AG09309 (cell line): Measurements from ENCODE around the gene CYP3A7.
"Not testable (repeated sequence)": the region's sequence is repeated elsewhere in the genome, so short reads cannot be mapped to it uniquely, and the experiment has no call there.

Experiments used
- DNase-seq: peaks from one replicate; pipeline ENCODE4 v3.0.0-alpha.2; 2010; ENCODE audit warnings: low read depth
- H3K4me3 ChIP-seq: 2 replicates; pipeline ENCODE4 v1.5.1; 2011; ENCODE audit warnings: mild to moderate bottlenecking, low read depth, low read length, moderate library complexity; ENCODE audit not compliant: control insufficient read depth
- TF ChIP-seq, protein P1 (sequence below): IDR thresholded peaks from 2 replicates; pipeline ENCODE4 v1.5.1; 2011; ENCODE audit warnings: mild to moderate bottlenecking, low read depth, low read length, inconsistent platforms; ENCODE audit not compliant: insufficient read depth, control insufficient read depth; ENCODE audit errors: missing control alignments

The CYP3A7 gene

DNA sequence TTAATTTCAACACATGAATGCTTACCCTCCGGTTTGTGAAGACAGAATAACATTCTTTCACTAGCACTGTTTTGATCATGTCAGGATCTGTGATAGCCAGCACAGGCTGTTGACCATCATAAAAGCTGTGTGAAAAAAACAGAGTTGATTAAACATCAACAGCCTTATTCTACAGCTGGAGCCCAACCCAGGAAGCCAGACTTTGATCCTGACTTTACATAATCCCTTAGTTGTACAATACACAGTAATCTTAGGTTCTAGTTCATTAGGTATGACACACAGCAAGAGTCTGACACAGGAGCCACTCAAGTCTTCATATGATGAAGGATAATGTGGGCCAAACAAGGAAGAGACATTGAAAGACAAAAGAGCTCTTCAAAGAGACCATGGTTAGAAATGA lies 37.6 kb upstream of the CYP3A7 start:
- TF ChIP-seq, protein P1, sequence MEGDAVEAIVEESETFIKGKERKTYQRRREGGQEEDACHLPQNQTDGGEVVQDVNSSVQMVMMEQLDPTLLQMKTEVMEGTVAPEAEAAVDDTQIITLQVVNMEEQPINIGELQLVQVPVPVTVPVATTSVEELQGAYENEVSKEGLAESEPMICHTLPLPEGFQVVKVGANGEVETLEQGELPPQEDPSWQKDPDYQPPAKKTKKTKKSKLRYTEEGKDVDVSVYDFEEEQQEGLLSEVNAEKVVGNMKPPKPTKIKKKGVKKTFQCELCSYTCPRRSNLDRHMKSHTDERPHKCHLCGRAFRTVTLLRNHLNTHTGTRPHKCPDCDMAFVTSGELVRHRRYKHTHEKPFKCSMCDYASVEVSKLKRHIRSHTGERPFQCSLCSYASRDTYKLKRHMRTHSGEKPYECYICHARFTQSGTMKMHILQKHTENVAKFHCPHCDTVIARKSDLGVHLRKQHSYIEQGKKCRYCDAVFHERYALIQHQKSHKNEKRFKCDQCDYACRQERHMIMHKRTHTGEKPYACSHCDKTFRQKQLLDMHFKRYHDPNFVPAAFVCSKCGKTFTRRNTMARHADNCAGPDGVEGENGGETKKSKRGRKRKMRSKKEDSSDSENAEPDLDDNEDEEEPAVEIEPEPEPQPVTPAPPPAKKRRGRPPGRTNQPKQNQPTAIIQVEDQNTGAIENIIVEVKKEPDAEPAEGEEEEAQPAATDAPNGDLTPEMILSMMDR, result no peak
- no peak overlapping the region for H3K4me3 ChIP-seq
- DNase-seq, result no peak

DNA sequence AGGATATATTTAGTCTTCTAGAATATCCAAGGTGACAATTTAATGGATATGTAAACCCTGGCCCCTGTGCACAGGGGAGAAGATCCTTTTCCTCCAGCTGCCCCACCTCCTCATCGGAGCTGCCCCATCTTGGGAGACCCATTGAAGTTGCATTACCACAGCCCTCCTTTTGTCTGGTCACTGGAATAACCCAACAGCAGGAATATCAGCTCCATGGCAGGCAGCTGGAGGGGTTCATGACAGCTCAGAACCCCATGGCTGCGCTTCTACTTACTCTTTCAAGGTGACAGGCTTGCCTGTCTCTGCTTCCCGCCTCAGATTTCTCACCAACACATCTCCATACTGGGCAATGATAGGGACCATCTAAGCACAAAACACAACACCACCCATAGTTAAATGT lies 34.5 kb upstream of the CYP3A7 start:
- not testable (repeated sequence) for H3K4me3 ChIP-seq, DNase-seq

DNA sequence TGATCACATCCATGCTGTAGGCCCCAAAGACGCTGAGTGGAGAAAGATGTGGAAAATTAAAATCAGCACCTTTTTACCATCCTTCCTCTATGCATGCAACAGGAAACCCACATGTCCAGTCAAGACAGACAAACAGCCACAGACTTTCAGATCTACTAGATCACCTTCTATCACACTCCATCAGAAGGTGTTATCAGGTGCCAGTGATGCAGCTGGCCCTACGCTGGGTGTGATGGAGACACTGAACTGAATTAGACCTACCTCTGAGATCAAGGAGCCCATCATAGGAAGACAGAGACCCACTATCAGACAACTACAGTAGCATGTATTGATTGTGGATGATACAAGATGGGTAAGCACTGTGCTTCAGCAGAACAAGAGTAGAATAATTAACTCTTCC lies 33.5 kb upstream of the CYP3A7 start:
- TF ChIP-seq, protein P1, result no peak
- H3K4me3 ChIP-seq, result no peak overlapping the region
- no peak for DNase-seq

DNA sequence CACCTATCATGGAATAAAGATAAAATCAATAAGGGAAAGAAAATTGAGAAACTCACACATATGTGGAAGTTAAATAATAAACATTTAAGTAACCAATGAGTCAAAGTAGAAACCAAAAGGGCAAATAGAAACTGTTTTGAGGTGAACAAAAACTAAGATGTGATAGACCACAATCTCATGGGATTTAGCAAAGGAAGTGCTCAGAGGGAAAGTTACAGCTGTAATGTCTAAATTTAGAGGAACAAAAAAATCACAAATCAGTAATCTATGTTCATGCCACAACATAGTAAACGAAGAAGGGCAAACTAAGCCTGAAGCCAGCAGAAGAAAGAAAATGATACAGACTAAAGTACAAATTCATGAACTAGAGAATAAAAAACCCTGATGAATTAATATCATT lies 32.7 kb upstream of the CYP3A7 start:
- no peak for DNase-seq
- TF ChIP-seq, protein P1, result no peak
- H3K4me3 ChIP-seq, result no peak overlapping the region

DNA sequence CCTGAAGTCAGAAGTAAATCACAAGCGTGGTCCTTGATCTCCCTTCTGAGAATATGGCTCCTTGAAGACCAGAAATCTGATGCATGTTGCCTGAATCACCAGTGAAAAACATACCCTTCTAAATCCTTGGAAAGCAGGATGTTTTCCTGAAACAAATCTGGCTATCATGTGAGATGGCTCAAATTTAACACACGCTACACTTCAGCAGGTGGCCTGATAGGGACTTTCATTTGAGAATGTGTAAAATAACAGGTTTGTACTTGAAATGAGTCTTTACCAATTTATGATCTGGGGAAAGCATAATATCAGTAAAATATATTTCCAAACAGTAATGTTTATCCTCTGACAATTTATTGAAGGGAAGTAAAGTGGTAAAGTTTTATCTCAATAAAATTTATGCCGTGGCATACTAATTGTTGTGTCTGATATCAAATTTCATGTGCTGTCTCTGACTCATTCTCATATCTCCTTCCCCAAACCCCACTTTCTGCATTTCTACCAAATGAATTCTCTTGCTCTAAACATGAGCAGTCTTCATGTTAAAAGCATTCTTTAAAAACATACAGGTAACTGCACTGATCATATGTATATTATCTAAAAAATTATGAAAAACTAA lies 31.6 kb upstream of the CYP3A7 start:
- TF ChIP-seq, protein P1, result no peak
- no peak for DNase-seq
- H3K4me3 ChIP-seq, result no peak overlapping the region

DNA sequence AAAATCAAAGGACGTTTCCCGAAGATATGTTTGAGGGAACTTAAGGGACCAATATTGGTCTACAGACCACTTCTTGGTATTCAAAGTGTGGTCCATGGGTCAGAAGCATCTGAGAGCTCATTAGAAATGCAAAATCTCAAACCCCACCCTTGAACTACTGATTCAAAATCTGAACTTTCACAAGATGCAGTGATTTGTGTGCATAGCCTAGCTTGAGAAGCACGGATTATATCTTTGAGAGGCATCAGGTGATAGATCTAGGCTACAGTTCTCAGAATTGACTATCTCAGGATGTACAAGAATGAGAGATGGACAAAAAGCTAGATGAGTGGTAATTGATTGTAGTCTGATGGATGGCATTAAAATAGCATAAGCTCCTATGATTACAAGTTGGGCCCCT lies 29.5 kb upstream of the CYP3A7 start:
- TF ChIP-seq, protein P1, result no peak
- H3K4me3 ChIP-seq, result no peak overlapping the region
- DNase-seq, result no peak

DNA sequence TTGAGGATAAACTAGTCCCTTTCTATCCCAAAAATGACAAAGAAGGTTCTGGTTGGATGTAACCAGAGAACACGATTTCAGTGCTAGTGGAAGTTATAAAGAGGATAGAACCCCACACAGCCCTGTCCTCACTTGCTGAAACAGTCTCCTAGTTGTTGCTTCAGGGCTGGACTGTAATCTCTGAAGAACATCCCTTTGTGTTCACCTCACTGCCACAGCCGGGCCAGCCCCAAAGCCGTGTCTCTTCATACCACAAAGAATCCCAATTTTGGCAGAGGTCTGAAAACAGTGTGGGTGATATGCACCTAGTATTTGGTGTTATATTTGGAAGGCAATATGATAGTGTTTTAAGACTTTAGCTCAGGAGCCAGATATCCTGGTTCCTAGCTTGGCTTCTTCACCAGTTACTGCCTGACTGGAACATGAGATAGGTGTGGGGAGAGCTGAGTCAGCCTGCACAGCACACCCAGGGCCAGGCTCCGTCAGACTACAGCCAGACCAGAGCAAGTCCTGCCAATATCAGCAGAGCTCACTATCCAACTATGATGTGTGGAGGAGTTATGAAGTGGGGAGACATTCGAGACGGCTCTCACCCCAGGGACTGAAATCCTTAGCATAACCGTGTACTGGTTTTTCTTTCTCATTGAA lies 27.8 kb upstream of the CYP3A7 start:
- TF ChIP-seq, protein P1, result no peak
- peak; percentile 18 for DNase-seq
- no peak overlapping the region for H3K4me3 ChIP-seq
